Measurements from ENCODE around the gene SALL4. TPM values are rescaled to one million over a fixed set of nuclear protein-coding genes. Genes with fewer than 3 reads are reported as not detected.
A peak's percentile ranks its signal among the peaks of the same experiment; 100 is the strongest.

The SALL4 gene
- total RNA-seq (ENCODE audit: unreplicated experiment) = 65.4 TPM
- long read RNA-seq, full-length matches to known transcripts = 20 of 25 reads
- long read RNA-seq, partial matches to known transcripts = 2 of 25 reads
- long read RNA-seq, other reads (novel, unspliced or antisense) = 3 of 25 reads

DNA sequence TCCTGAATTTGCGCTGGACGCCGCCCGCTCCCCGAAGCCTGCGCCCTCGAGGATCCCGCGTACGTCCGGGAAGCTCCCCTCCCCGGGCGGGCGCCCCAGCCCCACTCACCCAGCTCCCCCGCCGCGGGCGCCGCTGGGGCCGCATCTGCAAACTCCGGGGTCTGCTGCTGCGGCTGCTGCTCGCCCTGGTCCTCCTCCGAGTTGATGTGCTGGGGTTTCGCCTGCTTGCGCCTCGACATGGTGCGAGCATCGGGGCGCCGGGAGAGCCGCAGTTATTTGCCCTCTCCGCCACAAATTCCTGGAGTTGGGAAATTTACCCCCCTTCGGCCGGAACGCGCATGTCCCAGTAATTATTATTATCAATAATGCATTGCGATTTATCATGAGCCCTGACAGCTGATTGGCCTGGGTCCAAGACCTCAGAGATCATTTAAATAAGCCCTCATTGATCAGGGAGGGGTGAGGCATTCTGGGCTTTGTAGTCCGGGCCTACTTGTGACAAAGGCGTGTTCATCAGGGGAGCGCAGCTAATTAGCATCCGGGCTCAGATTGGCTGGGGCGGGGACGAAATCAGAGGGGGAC, at the start of gene SALL4:
TSS of gene SALL4 (minus strand) at position 352 of the 582 bp plus-strand sequence. CDS start at position 239, 113 bp downstream.
- Mint-ChIP-seq H3K4me3 (ENCODE audit: unreplicated experiment) (peak within 1 kb of the TSS; percentile 98), H3K27me3 (ENCODE audit: unreplicated experiment) (peaks cover 4% of the 10 kb centered on the region), H3K4me1 (ENCODE audit: unreplicated experiment) (peaks cover 31% of the 10 kb centered on the region), H3K36me3 (ENCODE audit: low read depth, unreplicated experiment) (no peaks in the 10 kb centered on the region), H3K27ac (ENCODE audit: unreplicated experiment) (peak within 1 kb of the TSS; percentile 81), H3K9me3 (ENCODE audit: unreplicated experiment) (no peaks in the 10 kb centered on the region)
- DNase-seq (ENCODE audit: low spot score) = peak; percentile 70
- no peak for TF ChIP-seq CTCF (IDR thresholded peaks at IDR 0.05; ENCODE audit: unreplicated experiment)

DNA sequence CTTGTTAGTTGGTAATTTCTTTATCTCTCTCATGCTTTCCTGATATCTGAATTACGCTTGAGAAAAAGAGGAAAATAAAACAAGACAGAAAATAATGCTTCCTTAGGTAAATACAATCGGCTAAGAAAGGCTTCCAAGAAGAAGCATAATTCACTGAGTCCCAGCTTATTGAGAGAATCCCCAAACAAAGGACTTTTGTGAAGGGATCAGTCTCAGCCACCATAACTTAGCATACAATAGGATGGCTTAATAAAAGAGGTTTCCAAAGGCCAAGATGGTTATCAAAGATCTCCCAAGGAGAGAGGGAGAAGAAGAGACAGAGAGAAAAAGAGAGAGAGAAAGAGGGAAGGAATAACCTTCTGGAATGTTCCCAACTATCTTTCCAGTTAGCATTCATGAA, 46.0 kb upstream of the SALL4 start:
- no peaks in the 10 kb centered on the region for H3K27me3 Mint-ChIP-seq (ENCODE audit: unreplicated experiment)
- no peaks in the 10 kb centered on the region for H3K36me3 Mint-ChIP-seq (ENCODE audit: low read depth, unreplicated experiment)
- H3K4me3 Mint-ChIP-seq (ENCODE audit: unreplicated experiment) = no peak overlapping the region
- no peak for DNase-seq (ENCODE audit: low spot score)
- peaks cover 13% of the 10 kb centered on the region for H3K4me1 Mint-ChIP-seq (ENCODE audit: unreplicated experiment)
- no peak for TF ChIP-seq CTCF (IDR thresholded peaks at IDR 0.05; ENCODE audit: unreplicated experiment)
- no peak overlapping the region for H3K27ac Mint-ChIP-seq (ENCODE audit: unreplicated experiment)
- no peaks in the 10 kb centered on the region for H3K9me3 Mint-ChIP-seq (ENCODE audit: unreplicated experiment)

DNA sequence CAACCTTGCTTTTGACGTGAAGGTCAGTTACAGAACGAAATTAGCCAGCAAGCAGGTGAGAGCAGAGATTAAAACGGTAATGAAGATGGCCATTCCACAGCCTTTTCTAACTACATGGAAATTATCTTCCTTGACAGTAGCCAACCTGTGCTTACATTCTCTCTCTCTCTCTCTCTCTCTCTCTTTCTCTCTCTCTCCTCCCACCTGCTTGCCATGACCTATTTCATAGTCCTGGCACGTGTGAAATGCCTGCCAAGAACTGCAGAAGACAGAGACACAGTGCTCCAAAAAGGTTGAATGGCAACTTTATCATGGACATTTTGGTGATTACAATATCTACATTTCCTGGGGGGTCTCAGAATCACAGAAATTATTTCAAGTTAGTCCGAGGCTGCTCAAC, 38.5 kb upstream of the SALL4 start:
- no peak for DNase-seq (ENCODE audit: low spot score)
- Mint-ChIP-seq H3K4me3 (ENCODE audit: unreplicated experiment) (no peak overlapping the region), H3K27me3 (ENCODE audit: unreplicated experiment) (no peaks in the 10 kb centered on the region), H3K27ac (ENCODE audit: unreplicated experiment) (no peak overlapping the region), H3K9me3 (ENCODE audit: unreplicated experiment) (no peaks in the 10 kb centered on the region), H3K36me3 (ENCODE audit: low read depth, unreplicated experiment) (no peaks in the 10 kb centered on the region), H3K4me1 (ENCODE audit: unreplicated experiment) (no peaks in the 10 kb centered on the region)
- TF ChIP-seq CTCF (IDR thresholded peaks at IDR 0.05; ENCODE audit: unreplicated experiment) = no peak

- H3K27me3 Mint-ChIP-seq (ENCODE audit: unreplicated experiment) = no peaks in the 10 kb centered on the region
- no peaks in the 10 kb centered on the region for H3K4me1 Mint-ChIP-seq (ENCODE audit: unreplicated experiment)
- no peak overlapping the region for H3K27ac Mint-ChIP-seq (ENCODE audit: unreplicated experiment)
- H3K36me3 Mint-ChIP-seq (ENCODE audit: low read depth, unreplicated experiment) = no peaks in the 10 kb centered on the region
- no peak for TF ChIP-seq CTCF (IDR thresholded peaks at IDR 0.05; ENCODE audit: unreplicated experiment)
- H3K9me3 Mint-ChIP-seq (ENCODE audit: unreplicated experiment) = no peaks in the 10 kb centered on the region
- no peak overlapping the region for H3K4me3 Mint-ChIP-seq (ENCODE audit: unreplicated experiment)
- no peak for DNase-seq (ENCODE audit: low spot score)
These were observed 35.6 kb upstream of the SALL4 start for GRCh38 chr20:51837876-51838420.

- Mint-ChIP-seq H3K27ac (ENCODE audit: unreplicated experiment) (no peak overlapping the region), H3K4me3 (ENCODE audit: unreplicated experiment) (no peak overlapping the region), H3K4me1 (ENCODE audit: unreplicated experiment) (no peaks in the 10 kb centered on the region), H3K36me3 (ENCODE audit: low read depth, unreplicated experiment) (no peaks in the 10 kb centered on the region), H3K9me3 (ENCODE audit: unreplicated experiment) (no peaks in the 10 kb centered on the region), H3K27me3 (ENCODE audit: unreplicated experiment) (no peaks in the 10 kb centered on the region)
- no peak for DNase-seq (ENCODE audit: low spot score)
- no peak for TF ChIP-seq CTCF (IDR thresholded peaks at IDR 0.05; ENCODE audit: unreplicated experiment)
These were observed 35.1 kb upstream of the SALL4 start for GRCh38 chr20:51837436-51837835.
